SH-SY5Y (cell line): ENCODE results near the gene ZNF44.

ENCODE experiments used
- GATA2 ChIP-seq: IDR thresholded peaks from 2 replicates; pipeline ENCODE4 v1.6.1; 2011; ENCODE audit warnings: mild to moderate bottlenecking, low read depth, low read length
- GATA3 ChIP-seq: IDR thresholded peaks from 2 replicates; pipeline ENCODE4 v1.6.1; 2011; ENCODE audit warnings: low read depth, mild to moderate bottlenecking, low read length, moderate library complexity

ZNF44 gene

DNA sequence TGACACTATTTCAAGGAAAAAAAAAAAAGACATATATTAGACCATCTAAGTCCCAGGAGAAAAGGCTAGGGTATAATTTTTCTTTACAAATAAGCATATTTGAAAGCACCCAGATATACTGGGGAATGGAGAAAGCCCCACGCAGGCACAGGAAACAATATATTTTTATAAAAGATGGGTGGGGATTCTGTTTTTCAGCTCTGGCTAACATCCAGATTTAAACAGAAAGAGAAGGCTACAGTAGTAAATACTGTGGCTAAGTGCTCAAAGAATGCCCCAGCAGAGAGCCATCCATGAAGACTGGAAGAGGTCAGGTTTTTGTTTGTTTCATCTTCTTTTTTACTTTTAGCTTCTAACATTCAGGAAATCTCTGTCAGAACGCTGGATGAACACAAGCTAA is 16.0 kb downstream of the ZNF44 start:
- no peak for TF ChIP-seq GATA2
- no peak for TF ChIP-seq GATA3

GRCh38 chr19:12272980-12273901 is 21.4 kb downstream of the ZNF44 start:
- TF ChIP-seq GATA3 = no peak
- TF ChIP-seq GATA2 = no peak

DNA sequence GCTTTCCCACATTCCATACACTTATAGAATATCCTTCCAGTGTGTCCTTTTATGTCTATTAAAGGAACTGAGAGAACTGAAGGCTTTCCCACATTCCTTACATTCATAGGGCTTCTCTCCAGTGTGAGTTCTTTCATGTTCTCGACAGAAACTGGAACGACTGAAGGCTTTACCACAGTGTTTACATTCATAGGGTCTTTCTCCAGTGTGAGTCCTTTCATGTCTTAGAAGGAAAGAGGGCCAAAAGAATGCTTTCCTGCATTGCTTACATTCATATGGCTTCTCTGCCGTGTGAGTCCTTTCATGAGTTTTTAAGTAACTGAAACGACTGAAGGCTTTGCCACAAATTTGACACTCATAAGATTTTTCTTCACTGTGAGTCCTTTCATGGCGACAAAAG is 22.3 kb downstream of the ZNF44 start:
- TF ChIP-seq GATA2 = no peak
- TF ChIP-seq GATA3 = no peak

DNA sequence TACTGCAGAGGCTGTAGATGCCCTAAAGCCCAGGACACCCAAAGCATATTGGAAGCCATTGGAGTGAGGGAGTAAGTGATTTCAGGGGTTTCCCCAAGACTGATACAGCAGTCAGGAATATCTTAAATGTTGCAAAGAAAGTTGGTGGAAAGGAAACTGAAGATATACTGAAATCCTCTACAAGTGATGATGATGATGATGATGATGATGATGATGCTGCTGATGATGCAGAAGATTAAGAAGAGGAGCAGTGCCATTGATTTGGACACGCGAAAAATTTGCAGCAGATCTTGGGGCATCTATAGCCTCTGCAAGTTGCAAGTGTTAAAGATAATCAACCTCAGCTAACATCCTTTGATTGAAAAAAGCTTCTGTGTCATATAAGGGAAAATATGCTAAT is 23.8 kb downstream of the ZNF44 start:
- TF ChIP-seq GATA3 = no peak
- no peak for TF ChIP-seq GATA2

GRCh38 chr19:12265921-12266704 is 28.6 kb downstream of the ZNF44 start:
- TF ChIP-seq GATA2 = no peak
- TF ChIP-seq GATA3 = no peak

DNA sequence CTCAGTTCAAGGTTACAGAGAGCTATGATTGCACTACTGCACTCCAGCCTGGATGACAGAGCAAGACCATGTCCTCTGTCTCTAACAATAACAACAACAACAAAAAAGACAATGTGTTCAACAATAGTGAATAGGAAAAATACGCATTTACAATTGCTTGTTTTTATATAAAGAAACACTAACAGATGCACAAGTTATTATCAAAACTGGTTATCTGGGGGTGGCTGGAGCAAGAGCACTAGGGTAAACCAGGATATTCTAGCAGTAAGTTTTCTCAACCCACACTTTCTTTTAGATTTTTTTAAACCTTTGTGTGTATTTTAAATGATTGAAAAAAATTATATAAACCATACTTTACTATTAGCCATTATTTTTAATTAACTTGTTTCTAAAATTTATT is 33.1 kb downstream of the ZNF44 start:
- TF ChIP-seq GATA2 (no peak), GATA3 (no peak)

DNA sequence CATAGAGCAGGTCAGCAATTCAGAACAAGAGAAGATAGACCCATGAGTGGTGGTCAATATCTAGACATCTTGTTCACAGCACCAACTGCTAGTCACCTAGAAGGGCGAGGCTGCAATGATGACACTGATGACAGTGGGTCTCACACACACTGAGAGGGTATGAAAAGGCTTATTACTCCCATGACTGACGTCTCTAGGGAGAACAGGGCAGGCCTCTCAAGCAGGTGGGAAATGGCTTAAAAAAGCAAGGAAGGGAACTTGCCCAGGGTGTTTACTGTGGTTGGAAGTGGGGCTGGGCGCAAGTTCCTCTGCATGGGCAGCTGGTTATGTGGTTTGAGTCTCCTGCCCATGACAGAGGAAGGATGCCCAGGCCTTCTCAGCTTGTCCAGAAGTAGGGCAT is 33.8 kb downstream of the ZNF44 start:
- no peak for TF ChIP-seq GATA2
- no peak for TF ChIP-seq GATA3

- no peak for TF ChIP-seq GATA2
- TF ChIP-seq GATA3 = no peak
These were observed 34.4 kb downstream of the ZNF44 start for GRCh38 chr19:12260236-12260635.

- no peak for TF ChIP-seq GATA3
- TF ChIP-seq GATA2 = no peak
These were observed 39.3 kb downstream of the ZNF44 start for GRCh38 chr19:12255372-12255771.

- TF ChIP-seq GATA3 = no peak
- no peak for TF ChIP-seq GATA2
These were observed 47.0 kb downstream of the ZNF44 start for GRCh38 chr19:12247644-12248222.

DNA sequence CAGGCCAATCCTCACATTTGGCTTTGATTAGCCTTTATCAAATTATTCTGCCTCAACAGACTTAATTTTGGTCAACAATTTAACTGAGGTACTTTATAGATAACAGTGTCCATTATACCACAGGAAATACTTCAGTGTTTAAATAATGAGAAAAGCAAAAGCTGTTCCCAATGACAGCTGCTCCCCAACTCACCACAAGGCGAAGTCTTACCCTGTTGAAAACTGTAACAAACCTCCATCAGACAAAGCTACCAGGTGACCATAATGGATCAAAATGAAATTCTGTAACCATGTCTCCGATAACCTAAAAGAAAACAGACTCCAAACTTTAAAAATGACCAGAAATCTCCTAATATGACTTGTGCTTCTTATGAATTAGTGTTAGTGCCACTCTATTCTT is 50.3 kb downstream of the ZNF44 start:
- TF ChIP-seq GATA2 = no peak
- no peak for TF ChIP-seq GATA3

DNA sequence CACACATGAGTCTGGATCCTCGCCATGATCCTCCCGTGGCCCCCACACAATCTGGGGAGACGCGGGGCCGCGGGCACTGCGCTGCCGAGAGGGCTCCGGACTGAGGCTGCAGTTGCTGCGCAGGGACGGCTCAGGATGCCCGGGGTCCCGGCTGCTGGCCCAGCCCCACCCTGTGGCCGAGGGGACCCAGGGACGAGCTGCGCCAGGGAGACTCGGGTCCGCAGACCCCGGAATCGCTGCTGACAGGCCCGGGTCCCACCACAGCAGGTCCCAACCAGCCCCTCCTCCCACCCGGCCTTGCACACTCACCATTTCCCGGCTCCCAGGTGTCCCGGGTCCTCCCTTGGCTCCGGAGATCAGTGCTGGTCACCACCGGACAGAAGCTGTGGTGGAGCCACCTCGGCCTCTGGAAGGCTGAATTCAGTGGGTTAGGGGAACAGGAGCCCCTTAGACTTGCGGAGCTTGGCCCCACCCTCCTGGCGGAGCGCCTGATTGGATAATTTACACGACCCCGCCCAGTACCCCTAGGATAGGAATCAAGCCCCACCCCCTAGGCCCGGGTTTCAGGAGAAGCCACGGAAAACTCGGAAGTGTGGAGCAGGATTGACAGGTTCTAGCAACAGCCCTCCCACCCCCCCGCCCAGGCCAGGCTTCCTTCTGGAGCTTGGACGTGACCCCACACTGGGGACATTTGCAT is 57.4 kb downstream of the ZNF44 start:
- no peak for TF ChIP-seq GATA2
- no peak for TF ChIP-seq GATA3

DNA sequence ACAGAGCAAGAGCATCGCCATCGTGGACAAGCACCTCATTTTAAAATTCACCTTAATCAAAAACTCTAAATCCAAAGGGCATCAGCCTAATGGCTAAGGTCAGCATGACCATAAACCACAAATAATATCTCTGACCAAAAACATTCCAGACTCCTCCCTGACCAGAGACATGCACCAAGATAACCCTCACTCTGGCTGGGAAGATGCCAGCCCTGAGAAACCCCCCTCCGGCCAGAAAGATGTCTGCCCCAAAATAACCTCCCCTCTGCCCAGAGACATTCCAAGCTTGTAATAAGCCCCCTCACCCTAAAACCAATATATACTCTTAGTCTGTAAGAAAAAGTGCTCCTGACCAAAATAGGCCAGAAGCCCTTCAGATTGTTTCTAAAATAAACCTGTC is 61.7 kb downstream of the ZNF44 start:
- no peak for TF ChIP-seq GATA2
- TF ChIP-seq GATA3 = no peak

DNA sequence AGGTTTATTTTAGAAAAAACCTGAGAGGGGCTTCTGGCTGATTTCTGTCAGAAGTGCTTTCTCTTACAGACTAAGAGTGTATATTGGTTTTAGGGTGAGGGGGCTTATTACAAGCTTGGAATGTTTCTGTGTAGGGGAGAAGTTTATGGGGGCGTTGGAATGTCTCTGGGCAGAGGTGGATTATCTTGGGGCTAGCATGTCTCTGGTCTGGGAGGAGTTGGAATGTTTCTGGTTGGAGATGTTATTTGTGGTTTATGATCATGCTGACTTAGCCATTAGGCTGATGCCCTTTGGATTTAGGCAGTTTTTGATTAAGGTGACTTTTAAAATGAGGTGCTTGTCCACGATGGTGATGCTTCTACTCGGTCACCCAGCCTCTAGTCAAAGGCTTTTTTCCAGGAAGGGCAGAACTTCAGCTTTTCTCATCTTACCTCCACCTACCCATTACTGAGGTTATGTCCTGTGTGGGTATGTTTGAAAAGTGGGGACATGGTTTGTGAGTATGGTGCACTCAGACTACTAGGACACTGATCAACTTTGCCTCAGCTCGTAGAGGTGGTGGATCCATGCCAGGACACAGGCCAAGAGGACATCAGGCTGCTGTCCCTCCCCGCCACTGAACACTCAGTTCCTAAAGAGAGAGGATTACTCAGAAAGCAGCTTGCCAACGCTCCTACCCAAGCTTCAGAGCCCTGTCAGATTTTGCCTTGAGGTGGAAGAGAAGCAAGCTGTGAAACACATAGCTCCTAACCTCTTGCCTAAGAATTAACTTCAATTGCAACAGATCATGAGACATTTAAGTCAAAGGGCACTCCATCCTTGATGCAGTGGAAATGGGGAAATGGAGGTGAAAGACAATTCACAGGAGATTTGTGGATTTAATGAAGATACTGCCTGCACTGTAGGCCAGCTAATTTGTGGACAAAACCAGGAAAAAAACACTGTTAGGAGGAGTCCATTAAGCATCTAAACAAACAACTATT is 63.6 kb downstream of the ZNF44 start:
- TF ChIP-seq GATA2 = no peak
- TF ChIP-seq GATA3 = no peak
